ENCODE measurements around the gene LMO3.

LMO3 gene

DNA sequence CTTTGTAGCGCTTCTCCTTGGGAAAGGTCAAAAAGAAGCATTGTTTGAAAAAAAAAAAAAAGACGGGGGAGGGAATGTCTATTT, at the start of gene LMO3:
Gene LMO3, minus strand, starts transcription at position 46 of the 84 bp plus-strand sequence. CDS start 5,302 bp downstream, outside the sequence.
- DNase-seq (ENCODE audit: low spot score) = no peak

DNA sequence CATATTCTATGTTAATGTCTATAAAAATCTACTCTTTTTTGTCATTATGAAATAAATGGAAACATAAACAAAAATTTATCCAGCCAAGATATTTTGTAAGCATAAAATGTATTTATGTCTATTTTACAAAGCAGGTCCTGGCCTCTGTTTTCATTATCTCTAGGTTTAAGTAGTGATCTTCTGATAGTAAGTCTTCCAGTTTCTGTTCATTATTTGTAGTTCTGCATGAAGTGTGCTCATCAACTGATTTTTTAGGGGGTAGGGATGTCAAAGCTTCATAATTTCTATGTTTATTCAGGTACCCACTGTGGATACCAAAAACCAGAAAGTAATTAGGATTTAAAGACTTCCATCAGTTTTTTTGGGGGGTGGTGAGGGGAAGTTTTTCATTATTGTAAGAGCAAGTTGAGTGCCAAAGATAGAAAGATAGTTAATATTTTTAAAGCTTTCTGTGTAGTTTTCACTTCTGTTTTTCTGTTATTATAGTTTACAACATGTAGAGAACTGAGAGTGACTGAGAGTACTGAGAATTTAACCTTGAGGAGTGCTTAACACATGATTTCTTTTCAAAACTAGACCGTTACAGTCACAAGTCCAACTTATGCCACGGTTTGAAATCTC, 30.6 kb upstream of the LMO3 start:
- DNase-seq (ENCODE audit: low spot score) = no peak

DNA sequence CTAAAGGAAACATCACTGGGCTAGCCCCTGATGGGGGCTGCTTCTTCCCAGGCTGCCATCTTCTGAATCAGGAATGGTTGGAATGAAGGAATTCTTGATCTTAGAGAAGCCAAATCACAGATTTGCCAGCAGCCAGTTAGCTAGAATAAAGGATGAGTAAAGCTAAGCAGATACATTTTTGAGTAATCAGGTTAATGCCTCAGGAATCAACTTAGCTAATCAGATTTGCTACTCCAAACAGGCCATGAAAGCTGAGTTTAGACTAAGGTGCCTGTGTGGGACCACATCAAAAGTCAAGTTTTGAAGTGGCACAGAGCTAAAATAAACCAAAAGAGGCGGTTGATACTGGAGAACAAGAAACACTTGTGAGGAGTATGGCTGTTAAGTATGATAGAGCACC, 28.8 kb upstream of the LMO3 start:
- DNase-seq (ENCODE audit: low spot score) = no peak

DNA sequence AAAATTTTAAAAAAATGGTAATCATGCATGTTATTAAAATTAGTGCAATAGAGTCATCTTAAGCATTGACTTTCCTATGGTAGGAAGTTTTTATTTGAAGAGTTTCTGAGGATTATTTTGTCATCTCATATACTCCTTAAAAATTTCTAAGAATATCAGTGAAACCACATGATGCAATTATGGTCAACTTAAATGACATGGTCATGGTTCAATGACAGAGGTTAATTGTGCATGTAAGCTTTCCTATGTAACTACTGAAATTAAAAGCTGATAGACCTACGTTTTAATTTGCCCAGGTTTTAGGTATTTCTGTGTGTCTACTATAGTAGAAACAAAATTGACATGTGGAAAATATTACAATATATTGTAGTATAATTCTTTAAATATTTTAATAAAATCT, 21.0 kb upstream of the LMO3 start:
- DNase-seq (ENCODE audit: low spot score) = no peak

DNA sequence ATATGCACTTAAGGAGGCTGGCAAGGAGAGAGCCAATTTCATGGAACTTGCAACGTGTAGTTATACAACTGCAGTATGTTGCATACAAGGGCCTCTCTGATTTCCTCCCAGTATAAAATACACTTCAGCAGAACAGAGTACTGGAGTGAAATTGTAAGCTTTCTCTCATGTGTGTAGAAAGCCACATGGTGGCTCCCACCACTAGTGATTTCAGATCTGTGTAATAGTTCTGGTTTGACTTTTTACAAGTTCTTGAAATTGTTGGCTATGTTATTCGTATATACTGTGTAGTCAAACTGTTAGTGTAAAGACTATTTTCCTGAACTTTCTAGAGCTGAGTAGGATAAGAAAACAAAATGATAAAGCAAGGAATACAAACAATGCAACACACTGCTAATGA, 16.4 kb upstream of the LMO3 start:
- DNase-seq (ENCODE audit: low spot score) = no peak

DNA sequence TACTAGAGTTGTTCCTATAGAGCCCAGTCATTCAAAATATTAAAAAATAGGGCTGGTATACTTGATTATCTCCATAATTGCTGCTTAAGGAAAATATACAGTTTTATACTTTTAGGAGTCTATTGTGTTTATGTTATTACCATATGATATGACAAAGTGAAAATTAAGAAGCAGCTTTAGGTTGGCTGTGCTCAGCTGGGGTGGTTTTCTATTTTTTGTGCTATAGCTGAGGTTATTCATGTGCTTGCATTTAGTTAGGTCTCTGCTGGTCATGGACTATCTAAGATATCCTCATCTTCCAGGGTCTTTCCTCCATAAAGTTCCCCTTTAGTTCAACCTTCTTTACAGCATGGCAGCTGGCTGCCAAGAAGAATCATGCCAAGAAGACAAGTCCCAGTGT, 13.6 kb upstream of the LMO3 start:
- no peak for DNase-seq (ENCODE audit: low spot score)

DNA sequence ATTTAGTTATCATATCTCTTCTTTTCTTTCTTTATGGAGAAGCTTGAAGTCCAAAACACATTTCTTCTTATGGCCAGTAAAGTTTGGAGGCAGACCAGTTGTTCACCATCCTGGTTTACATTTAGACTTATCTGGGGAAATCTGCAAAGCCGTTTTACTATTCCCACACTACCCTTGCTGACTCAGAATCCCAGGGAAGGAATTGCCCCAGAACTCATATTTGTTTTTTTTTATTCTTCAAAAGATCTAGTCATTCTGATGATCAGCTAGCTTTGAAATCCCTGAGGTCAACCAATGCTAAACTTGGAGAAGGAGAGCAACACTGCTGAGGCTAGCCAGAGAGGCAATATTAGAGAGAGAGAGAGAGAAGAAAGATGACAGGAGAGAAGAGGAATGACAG, 12.3 kb upstream of the LMO3 start:
- no peak for DNase-seq (ENCODE audit: low spot score)

DNA sequence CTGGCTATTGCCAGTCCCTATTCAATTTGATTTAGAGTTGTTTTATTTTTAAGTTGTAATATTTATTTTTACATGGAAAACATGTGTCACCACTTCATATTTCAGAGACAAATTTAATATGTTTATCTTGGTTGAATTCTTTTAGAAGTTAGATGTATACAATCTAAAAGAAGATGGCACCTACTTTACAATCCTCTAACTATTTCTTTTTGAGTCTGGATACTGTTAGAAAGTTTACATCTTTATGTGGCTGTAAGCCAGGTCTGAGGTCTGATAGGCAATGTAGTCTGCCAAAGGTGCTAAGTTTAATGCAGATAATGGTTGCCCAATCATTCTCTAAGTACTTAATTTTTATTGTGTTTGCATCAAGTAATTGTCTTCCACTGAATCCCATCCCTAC, 7.2 kb upstream of the LMO3 start:
- no peak for DNase-seq (ENCODE audit: low spot score)

DNA sequence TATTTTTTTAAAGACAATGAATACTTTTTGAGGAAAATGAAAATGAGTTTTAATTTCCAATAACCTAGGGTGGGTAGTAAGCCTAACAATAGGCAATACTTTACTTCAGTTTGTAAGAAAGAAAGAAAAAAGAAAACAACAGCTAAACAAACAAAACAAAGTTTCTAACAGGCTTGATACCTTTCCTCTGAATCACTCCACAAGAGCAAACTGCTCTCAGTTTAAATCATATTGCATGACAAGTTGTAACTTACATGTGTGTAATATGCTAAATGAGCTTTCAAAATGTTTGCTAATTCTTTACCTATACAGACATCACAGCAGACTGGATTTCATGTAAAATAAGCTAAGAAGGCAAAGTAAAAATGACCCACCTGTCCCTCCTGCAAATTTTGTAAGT, 6.7 kb upstream of the LMO3 start:
- no peak for DNase-seq (ENCODE audit: low spot score)

DNA sequence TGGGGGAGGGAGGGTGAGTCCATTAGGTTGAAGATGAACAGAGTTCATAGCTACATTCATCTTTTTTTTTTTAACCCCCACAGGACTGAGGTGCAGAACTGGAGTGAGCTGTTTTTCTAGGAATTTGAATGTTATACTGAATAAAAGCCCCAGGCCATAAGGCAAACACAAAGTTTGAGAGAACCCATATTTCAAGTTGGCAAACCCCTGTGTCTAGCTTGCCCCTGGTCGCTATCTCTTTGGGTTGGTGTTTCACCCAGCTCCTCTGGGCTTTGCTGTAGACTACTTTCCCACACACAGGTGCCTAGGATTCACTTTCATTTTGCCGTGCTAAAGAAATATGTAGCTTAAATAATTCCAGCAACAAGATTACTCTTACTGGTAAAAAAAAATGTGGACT, 5.2 kb upstream of the LMO3 start:
- no peak for DNase-seq (ENCODE audit: low spot score)

DNA sequence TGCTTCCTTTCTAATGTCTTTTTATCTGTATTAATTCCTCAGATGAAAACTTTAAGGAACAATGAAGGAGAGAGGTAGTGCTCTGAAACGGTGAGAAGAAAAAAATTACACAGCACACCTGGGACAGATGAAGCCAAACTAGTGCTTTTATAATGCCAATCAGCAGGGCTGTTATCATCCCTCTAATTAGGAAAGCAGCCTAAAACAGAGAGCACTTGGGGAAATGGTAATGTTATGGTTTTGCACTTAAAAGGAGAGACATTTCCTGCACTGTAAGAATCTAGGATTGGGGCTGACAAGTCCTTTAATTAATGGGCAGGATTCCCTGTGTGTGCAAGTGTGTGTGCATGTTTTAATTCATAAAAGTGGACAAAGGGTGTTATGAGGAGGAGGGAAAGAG, 4.8 kb upstream of the LMO3 start:
- DNase-seq (ENCODE audit: low spot score) = no peak

DNA sequence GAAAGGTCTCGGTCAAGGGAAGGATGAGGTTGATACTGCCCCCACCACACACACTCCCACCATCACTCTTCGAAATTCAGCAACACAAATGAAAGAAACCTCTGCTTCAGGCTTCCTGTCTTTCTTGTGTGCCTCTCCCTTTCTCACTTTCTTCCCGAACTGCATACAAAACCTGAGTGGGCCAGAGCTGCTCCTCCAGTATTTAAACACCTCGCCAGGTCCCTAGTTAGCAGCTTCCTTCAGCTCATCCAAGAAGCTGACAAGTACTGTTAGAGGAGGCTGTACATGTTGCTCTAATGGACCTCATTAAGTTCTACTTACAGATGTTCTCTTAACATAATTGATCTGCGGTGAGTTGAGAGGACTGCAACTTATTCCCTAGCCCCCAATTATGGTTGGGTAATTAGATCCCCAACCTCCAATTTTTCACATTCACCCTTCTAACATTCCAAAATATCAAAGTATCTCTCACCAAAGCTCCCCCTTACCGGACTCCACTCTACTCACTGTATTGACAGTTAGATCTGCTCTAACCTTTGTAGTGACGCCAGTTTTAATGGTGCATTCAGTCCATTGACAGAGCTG, 4.1 kb upstream of the LMO3 start:
- no peak for DNase-seq (ENCODE audit: low spot score)

DNA sequence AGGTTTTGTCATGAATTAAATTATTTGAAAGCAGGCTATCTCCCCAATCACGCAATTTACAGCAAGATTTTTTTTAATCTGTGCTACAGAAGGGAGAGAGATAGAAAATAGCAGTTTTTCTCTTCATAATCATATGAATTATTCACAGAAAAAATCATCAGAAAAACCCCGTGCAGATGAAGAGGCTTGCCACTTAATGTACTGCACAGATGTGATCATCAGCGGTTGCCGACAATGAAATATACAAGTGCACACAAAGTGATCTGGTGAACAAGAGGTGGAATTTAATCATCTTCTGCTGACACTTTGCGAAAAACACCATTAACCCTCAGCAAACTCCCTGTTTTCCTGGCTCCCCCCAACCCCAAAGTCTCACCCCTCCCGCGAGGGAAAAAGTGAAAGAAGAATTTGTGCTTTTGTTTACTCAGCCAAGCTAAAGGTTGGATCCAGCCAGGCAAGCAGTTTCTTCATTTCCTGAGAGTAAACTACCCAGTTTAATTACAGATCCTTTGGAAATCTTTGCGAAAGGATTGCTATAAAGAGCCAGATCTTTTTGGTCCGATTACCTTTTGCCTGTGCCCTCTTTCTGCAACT, 3.1 kb upstream of the LMO3 start:
- DNase-seq (ENCODE audit: low spot score) = no peak

DNA sequence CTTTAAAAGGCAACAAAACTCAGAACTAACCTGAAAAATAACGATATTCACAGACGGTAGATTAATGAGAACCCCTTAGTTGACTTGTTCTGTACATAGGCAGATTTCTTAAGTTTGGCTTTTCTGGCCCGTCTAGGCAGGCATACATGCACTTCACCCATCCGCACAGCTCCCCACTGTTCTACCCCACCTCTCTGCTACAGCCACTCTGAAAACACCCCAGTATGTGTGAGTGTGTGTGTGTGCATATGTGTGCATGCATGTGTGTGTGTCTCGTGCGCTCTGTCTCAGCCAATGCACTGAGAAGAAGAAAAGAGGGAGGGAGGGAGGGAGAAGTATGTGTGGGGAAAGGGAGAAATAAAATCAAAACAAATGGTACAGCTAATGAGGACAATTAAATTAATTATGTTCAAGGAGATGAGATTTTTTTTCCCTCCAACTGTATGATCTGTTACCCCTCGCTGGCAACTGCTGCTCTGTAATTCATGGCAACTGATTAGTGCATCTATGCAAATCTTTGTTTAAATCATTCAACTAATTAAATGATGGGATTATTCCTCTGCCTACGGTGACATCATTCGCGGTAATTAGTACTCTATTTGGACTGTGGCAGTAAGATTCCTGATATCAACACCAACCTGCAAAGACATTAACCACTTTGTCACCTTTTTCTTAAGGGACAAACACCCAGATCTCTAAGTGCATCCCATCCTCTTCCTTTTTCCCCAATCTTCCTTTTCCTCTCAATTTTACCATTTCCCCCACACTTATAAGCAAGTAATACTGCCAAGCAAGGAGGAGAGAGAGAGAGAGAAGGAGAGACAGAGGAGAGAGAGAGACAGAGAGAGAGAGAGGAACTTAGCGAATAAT, 2.2 kb upstream of the LMO3 start:
- no peak for DNase-seq (ENCODE audit: low spot score)

DNA sequence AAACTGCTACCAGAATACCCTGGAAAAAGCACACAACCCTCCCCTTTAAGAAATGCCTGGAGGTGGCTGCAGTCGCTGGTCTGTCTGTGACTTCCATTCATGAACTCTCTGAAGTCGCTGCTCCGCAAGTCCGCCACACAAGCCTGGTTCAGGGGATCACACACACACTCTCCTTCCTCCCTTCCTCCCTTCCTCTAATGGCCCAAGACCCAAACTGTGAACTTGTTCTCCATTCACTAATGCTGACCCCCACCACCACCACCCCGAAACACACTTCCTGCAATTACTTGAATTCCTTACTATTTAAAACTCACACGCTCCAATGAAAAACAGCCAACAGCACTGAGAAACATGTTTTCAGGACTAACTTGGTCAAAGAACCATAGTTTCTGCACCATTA, 1.0 kb upstream of the LMO3 start:
- no peak for DNase-seq (ENCODE audit: low spot score)

DNA sequence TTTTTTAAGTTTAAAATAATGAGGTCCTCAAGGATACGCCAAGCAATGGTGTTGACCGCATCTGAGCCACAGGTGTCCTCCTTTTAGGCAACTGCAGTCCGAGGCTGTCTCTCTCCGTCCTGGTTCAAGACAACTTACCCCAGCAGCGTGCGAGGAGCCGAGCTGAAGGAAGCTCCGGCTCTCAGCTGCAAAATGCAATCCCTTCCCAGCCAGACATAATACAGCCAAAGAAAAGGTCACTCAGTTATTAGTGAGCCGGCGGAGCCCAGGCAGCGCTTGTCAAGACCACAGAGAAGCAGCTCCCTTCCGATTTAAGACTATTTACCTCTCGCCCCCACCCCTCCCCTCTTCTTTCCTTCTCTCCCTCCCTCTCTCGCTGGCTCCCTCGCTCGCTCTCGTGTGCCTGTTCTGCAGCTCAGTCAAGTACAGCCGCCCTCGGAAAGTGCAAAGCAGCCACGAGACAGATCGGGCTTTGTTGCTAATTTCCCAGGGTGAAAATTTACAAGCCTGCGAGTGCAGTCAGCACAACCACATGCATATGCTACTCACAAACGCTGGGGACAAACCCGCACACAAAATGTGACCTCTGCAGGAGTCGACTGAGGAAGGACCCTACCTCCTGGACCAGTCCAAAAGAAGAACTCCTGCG, 363 bp upstream of the LMO3 start:
- DNase-seq (ENCODE audit: low spot score) = no peak

DNA sequence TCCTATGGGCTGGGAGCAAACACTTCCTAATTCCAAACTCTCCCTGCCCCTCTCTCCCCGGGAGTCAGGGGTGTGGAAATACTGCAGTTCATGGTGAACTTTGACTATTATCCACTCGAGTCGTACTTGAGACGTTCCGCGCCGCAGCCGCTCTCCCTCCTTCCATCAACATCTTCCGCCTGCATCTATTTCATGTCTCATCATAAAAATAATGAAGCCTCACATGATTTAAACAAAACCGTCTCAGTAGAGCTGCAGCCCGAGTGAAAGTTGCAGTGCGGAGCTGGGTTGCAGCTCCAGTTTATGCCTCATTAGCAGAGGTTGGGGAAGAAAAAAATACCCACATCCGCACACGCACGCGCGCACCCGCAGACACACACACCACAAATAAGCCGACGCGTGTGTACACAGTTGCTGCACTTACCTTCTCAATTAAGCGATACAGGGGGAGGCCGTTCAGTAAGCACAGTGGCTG, 283 bp downstream of the LMO3 start:
- DNase-seq (ENCODE audit: low spot score) = no peak

DNA sequence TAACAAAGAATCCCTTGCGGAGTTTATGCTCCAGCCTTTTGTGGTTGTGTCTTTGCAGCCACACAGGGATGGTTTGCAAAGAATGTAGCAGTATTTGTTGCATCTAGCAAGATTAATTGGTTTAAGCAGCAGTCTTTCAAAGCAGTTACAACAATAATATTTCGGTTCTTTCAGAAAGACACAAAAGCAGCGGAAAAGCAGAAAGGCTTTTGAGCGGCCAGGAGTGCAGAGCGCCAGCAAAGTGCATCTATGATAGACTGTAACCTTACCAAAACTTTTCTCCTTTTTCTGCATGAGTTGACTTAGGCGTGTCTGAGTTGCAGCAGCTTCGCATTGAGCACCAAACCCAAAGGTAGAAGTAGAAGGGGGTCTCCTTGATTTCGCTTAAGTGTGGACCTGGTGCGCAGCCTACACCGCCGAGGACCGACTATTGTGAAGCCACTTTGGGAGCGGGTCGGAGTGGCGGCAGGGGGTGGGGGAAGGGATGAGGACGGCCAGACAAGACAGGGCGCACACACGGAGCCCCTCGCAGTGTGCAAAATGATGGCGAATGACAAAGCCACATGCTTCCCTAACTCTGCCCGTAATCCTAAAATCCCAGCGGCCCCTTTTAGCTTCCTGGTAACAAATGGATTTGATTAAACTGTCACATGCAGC, 1.2 kb downstream of the LMO3 start:
- no peak for DNase-seq (ENCODE audit: low spot score)

DNA sequence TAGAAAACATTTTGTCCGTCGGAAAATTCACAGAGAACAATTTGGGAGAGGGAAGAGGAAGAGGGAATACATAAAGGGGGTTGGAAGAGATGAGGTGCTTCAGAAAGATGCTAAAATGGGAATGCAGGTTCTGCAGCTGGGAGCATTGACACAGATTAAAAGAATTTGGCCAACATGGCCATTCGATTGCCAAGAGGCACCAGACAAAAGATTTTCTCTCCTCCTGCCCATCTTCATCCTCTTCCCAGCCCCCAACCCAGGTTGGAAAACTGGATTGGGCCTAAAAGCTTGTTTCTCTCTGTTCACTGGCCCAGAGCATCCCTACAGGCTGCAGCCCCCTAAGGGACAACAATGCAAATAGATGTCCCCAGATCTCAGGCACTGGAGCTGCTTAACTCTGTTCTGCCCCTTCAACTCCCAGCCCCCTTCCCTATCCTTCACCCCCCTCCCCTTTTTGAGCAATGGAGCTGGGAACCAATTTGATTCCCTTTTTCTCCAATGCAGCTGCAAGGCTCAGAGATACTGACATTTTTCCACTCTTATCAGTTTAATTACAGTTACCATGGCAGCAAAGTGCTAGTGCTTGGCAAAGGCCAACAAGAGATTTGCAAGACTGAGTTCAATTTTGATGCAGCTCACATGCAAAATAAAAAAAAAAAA, 1.9 kb downstream of the LMO3 start:
- DNase-seq (ENCODE audit: low spot score) = no peak

DNA sequence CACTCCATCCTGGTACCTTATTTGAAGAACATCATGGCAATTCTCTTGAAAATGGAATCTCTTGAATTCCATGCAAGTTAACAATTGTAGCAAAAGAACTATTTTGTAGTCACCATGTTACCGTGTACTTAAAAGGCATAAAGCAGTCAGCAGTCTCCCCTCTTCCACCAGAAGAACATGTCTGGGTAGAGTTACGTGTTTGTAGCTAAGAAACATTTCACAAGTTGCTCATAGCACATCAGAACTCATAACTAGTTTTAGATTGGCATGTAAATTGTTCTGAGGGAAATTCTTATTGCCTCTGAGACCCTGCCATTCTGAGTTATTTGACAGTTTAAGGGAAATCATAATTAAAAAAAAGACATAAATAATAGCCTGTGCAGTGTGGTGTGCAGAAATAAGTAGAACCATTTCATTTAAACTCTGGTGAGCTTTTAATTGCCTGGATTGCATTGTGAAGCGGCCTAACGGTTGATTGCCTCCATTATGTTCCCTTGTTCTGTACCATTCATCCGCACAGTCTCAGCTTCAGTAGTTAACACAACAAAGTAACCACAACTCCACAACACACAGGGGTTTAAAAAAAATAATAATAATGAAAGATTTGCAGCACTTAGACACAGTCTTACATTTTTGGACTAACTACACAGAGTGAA, 2.6 kb downstream of the LMO3 start:
- DNase-seq (ENCODE audit: low spot score) = no peak

DNA sequence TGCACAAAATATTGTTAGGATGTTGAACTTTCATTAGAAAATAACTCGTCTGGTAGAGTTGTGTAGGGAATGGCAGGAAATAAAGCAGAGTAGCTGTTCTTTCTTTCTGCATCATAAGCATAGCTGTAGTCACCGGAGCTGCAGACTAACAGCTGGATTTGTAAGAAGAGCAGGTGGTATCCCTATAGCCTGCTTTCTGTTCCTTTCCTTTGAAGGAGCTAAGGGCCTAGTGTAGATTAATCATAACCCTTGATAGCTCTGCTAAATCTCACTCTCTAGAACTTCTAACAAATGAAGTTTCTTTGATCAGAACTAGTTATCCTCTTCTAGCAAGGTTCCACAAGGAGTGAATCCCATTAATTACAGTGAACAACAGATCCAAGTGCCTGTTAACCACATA, 3.5 kb downstream of the LMO3 start:
- no peak for DNase-seq (ENCODE audit: low spot score)

All from AG08396 (cell line).